Fibroblast of the aortic adventitia (primary cell): ENCODE results near the gene CFAP65. TPM values are rescaled to one million over a fixed set of nuclear protein-coding genes. Genes with fewer than 3 reads are reported as not detected.

ENCODE experiments used
- DNase-seq: peaks from one replicate; pipeline ENCODE4 v3.0.0-alpha.2; 2010; ENCODE audit warnings: low read depth
- H3K4me3 ChIP-seq: 2 replicates; pipeline ENCODE4 v1.5.1; 2011; ENCODE audit warnings: low read depth, mild to moderate bottlenecking, control low read depth, low read length, moderate library complexity
- total RNA-seq: library from RNA; depleted of rRNA; stranded (reverse); fragments of >200 nt; gene quantifications from 2 replicates; pipeline ENCODE4 v1.2.3, GENCODE V29; 2012; ENCODE audit warnings: low replicate concordance
- TF ChIP-seq, protein P1 (sequence below): IDR thresholded peaks from 2 replicates; pipeline ENCODE4 v1.5.1; 2011; ENCODE audit warnings: mild to moderate bottlenecking, low read length, control low read depth, inconsistent platforms; ENCODE audit not compliant: insufficient read depth

Gene CFAP65
- total RNA-seq, 1 donor, result not detected

GRCh38 chr2:218964041-218964771, 77.1 kb downstream of the CFAP65 start:
- TF ChIP-seq, protein P1, sequence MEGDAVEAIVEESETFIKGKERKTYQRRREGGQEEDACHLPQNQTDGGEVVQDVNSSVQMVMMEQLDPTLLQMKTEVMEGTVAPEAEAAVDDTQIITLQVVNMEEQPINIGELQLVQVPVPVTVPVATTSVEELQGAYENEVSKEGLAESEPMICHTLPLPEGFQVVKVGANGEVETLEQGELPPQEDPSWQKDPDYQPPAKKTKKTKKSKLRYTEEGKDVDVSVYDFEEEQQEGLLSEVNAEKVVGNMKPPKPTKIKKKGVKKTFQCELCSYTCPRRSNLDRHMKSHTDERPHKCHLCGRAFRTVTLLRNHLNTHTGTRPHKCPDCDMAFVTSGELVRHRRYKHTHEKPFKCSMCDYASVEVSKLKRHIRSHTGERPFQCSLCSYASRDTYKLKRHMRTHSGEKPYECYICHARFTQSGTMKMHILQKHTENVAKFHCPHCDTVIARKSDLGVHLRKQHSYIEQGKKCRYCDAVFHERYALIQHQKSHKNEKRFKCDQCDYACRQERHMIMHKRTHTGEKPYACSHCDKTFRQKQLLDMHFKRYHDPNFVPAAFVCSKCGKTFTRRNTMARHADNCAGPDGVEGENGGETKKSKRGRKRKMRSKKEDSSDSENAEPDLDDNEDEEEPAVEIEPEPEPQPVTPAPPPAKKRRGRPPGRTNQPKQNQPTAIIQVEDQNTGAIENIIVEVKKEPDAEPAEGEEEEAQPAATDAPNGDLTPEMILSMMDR, result no peak
- peak; percentile 80 for DNase-seq
- H3K4me3 ChIP-seq, result no peak overlapping the region

DNA sequence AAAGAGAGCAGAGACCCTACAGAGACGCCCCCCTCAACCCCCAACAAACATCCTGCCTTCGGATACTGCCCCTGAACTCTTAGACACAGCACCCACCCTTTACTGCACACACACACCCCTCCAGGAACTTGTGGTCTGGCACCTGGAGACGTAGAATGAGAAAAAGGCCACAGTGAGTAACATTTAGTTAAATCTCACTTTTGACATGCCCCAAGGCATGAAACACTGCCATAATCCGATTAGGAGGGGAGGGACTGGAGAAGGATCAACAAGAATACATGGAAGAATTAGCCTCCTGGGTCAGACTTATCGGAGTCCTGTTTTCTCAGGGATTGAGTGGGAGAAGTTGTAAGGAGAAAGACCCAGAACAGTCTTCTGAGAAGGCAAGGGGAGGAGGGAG, 77.7 kb downstream of the CFAP65 start:
- H3K4me3 ChIP-seq, result peak overlapping the region; percentile 9
- TF ChIP-seq, protein P1, result no peak
- peak; percentile 8 for DNase-seq

DNA sequence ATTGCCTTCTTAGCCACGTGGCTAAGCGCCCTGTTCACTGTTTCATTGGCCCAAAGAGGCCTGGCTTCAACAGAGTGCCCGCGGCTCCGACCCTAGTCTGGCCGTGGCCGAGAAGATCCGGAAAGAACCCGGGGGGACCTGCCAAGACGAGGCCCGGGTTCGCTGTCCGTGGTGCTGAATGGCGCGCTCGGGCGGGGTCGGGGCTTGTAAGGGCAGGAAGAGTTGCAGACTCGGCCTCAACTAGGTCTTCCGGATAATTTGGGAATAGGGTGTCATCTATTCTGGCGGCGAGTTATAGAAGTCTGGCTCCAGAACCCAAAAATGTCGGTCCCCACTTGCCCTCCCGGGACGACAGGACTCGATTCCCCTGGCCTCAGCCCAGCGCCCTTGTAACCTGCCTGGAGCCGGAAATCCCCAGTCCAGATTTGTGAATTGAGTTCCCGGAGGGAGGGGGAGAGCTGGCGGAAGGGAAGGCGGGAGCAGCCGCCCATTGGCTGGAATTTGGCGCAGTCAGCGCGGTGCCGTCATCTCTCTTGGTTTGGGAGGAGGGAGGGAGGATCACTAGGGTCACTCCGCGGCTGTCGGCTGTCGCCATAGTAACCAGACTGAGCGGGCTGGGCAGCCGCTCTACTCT, 78.3 kb downstream of the CFAP65 start:
- peak; percentile 70 for DNase-seq
- TF ChIP-seq, protein P1, result no peak
- H3K4me3 ChIP-seq, result peak overlapping the region; percentile 45

DNA sequence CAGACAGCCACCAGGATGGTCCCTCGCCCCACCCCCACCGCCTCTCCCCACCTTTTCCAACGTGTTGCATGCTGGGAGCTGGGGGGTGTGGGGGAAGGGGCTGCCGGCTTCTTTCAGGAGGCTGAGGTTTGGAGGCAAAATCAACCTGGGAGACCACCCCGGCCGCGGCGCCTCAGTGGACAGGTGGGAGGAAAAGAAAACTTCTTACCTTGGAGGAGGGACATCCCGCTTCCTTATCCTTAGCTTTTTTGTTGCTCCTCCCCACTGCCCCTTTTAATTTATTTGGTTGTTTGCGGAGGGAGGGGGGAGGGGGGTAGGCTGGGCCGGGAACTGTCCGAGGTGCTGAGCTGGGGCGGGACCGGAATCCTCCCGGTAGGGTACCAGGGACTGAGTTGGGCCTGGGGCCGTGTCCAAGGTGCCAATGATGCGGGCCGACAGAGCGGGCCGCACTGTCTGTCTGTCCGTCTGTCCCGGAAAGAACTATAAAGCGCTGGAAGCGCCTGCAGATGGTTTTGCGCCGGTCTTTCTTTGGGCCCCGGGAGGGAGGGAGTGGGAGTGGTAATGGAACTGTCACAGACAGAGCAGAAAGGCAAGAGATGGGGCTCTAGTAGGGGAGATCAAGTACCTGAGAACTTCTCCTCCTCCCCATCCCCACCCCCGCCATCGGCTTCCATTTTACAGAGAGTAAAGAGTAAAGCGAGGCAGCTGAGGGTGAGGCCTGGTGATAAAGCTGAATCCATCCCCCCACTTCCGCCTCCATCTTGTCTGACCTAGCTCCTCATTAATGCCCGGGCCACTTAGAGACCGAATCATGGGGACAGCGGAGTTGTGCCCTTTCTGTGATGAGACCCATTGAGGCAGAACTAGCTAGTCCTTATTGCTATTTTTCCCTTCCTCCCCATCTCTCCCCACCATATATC, 79.4 kb downstream of the CFAP65 start:
- H3K4me3 ChIP-seq, result no peak overlapping the region
- TF ChIP-seq, protein P1, result no peak
- no peak for DNase-seq

GRCh38 chr2:218961229-218961628, 80.1 kb downstream of the CFAP65 start:
- DNase-seq, result no peak
- no peak overlapping the region for H3K4me3 ChIP-seq
- TF ChIP-seq, protein P1, result no peak

GRCh38 chr2:218960309-218961165, 80.8 kb downstream of the CFAP65 start:
- TF ChIP-seq, protein P1, result no peak
- no peak overlapping the region for H3K4me3 ChIP-seq
- DNase-seq, result no peak
